SK-N-SH (cell line): ENCODE results near the gene FADD. TPM values are rescaled to one million over a fixed set of nuclear protein-coding genes. Genes with fewer than 3 reads are reported as not detected.

Experiments used
- CTCF ChIA-PET: fragments of 300-600, 350-600 bp; formaldehyde crosslinking; extraction: SDS; loops from one replicate; lab custom pipeline; 2021; lab: Yijun Ruan, JAX
- POLR2A ChIA-PET: fragments of 350-600 bp; sonication (Branson Sonifier 250); formaldehyde crosslinking; extraction: SDS; loops from one replicate; lab custom pipeline; 2020; ENCODE audit warnings: antibody characterized with exemption, inconsistent platforms; lab: Yijun Ruan, JAX
- DNase-seq: peaks from one replicate; pipeline ENCODE4 v3.0.0; 2012
- H2AFZ ChIP-seq: fragments of 200-600 bp; sonication (generic); 2 replicates; pipeline ENCODE4 v1.8.1; 2016; ENCODE audit warnings: antibody characterized with exemption, mild to moderate bottlenecking, low read depth
- H3F3A ChIP-seq: fragments of 200-600 bp; sonication (generic); replicated peaks from 2 replicates; pipeline ENCODE3; 2016; ENCODE audit warnings: antibody characterized with exemption, mild to moderate bottlenecking; ENCODE audit not compliant: insufficient read depth
- H3K27ac ChIP-seq, 2 experiments: fragments of 200-500 bp in 1 of 2; fragments of 200-600 bp in 1 of 2; sonication (Bioruptor generic) in 1 of 2; sonication (generic), shearing (Covaris generic) in 1 of 2; 2 replicates each; pipeline versions ENCODE4 v1.5.1 to v1.6.1; 2014 to 2016; ENCODE audit warnings: low read depth in 2 of 2, inconsistent platforms in 1 of 2, low read length in 1 of 2, mild to moderate bottlenecking in 1 of 2, mixed read lengths in 1 of 2
- H3K27me3 ChIP-seq: fragments of 200-600 bp; sonication (generic), shearing (Covaris generic); 2 replicates; pipeline ENCODE4 v1.6.1; 2016; ENCODE audit warnings: mixed run types; ENCODE audit not compliant: insufficient read depth
- H3K36me3 ChIP-seq, 2 experiments: fragments of 200-500 bp in 1 of 2; fragments of 200-600 bp in 1 of 2; sonication (Bioruptor generic) in 1 of 2; sonication (generic) in 1 of 2; replicated peaks in 1 of 2; 2 replicates each; pipeline versions ENCODE3 to v1.5.1; 2014 to 2016; ENCODE audit warnings: low read length in 1 of 2, mild to moderate bottlenecking in 1 of 2; ENCODE audit not compliant: insufficient read depth in 2 of 2, control insufficient read depth in 1 of 2
- H3K4me1 ChIP-seq, 2 experiments: fragments of 200-500 bp in 1 of 2; fragments of 200-600 bp in 1 of 2; sonication (Bioruptor generic) in 1 of 2; sonication (generic), shearing (Covaris generic) in 1 of 2; 2 replicates each; pipeline versions ENCODE4 v1.5.1 to v1.6.1; 2014 to 2016; ENCODE audit warnings: low read depth in 1 of 2, low read length in 1 of 2, mixed run types in 1 of 2; ENCODE audit not compliant: insufficient read depth in 2 of 2, control insufficient read depth in 1 of 2
- H3K4me2 ChIP-seq: fragments of 200-600 bp; sonication (generic), shearing (Covaris generic); 2 replicates; pipeline ENCODE4 v1.6.1; 2017; ENCODE audit warnings: mixed run types
- H3K4me3 ChIP-seq, 2 experiments: fragments of 200-500 bp in 1 of 2; fragments of 200-600 bp in 1 of 2; sonication (Bioruptor generic) in 1 of 2; sonication (generic), shearing (Covaris generic) in 1 of 2; 2 replicates each; pipeline versions ENCODE4 v1.5.1 to v1.8.1; 2014 to 2016; ENCODE audit warnings: low read depth in 2 of 2, inconsistent platforms in 1 of 2, low read length in 1 of 2, mild to moderate bottlenecking in 1 of 2, mixed read lengths in 1 of 2, moderate library complexity in 1 of 2
- H3K79me2 ChIP-seq: fragments of 200-600 bp; sonication (generic); 2 replicates; pipeline ENCODE4 v1.8.1; 2017; ENCODE audit warnings: mild to moderate bottlenecking; ENCODE audit not compliant: insufficient read depth
- H3K9ac ChIP-seq: fragments of 200-600 bp; sonication (generic); 2 replicates; pipeline ENCODE4 v1.6.1; 2017; ENCODE audit warnings: mixed run types
- H3K9me2 ChIP-seq: fragments of 200-600 bp; sonication (generic); 2 replicates; pipeline ENCODE4 v1.6.1; 2017; ENCODE audit warnings: mixed run types
- H3K9me3 ChIP-seq: fragments of 200-600 bp; sonication (generic); 2 replicates; pipeline ENCODE4 v1.6.1; 2017; ENCODE audit warnings: mixed run types, mild to moderate bottlenecking, moderate library complexity
- H4K20me1 ChIP-seq: fragments of 200-600 bp; sonication (generic); 2 replicates; pipeline ENCODE4 v1.6.1; 2017; ENCODE audit warnings: mild to moderate bottlenecking, mixed run types; ENCODE audit not compliant: insufficient read depth
- CHD2 ChIP-seq: fragments of 150-350 bp; IDR thresholded peaks from 2 replicates; pipeline ENCODE4 v1.6.1; 2018; ENCODE audit warnings: low read length; ENCODE audit not compliant: partially characterized antibody
- EP300 ChIP-seq, 2 experiments: IDR thresholded peaks; 2 replicates each; pipeline versions ENCODE4 v1.4.0 to v1.6.1; 2012; ENCODE audit warnings: borderline replicate concordance in 1 of 2, low read depth in 1 of 2, low read length in 1 of 2
- EZH2phosphoT487 ChIP-seq: fragments of 200-600 bp; sonication (generic); IDR thresholded peaks from 2 replicates; pipeline ENCODE4 v1.6.1; 2017; ENCODE audit warnings: low read depth, mixed run types, mild to moderate bottlenecking, antibody characterized with exemption, moderate library complexity, borderline replicate concordance
- FOSL2 ChIP-seq: IDR thresholded peaks from 2 replicates; pipeline ENCODE4 v1.4.0; 2012; ENCODE audit warnings: low read depth, mild to moderate bottlenecking, moderate library complexity, borderline replicate concordance
- FOXM1 ChIP-seq: IDR thresholded peaks from 2 replicates; pipeline ENCODE4 v1.4.0; 2012; ENCODE audit warnings: low read depth, mild to moderate bottlenecking
- GATA2 ChIP-seq: sonication (generic); formaldehyde crosslinking; IDR thresholded peaks from 2 replicates; pipeline ENCODE4 v1.5.0; 2020; ENCODE audit warnings: mild to moderate bottlenecking, missing genetic modification reagents
- NFIC ChIP-seq: IDR thresholded peaks from 2 replicates; pipeline ENCODE4 v1.4.0; 2012; ENCODE audit warnings: borderline replicate concordance
- NRF1 ChIP-seq: IDR thresholded peaks from 2 replicates; pipeline ENCODE4 v1.6.1; 2012; ENCODE audit warnings: low read depth, mild to moderate bottlenecking, low read length
- POLR2AphosphoS5 ChIP-seq: IDR thresholded peaks from 2 replicates; pipeline ENCODE4 v1.6.1; 2012; ENCODE audit warnings: low read depth, low read length
- RCOR1 ChIP-seq: fragments of 150-350 bp; IDR thresholded peaks from 2 replicates; pipeline ENCODE4 v1.6.1; 2017; ENCODE audit warnings: antibody characterized with exemption, low read length
- RFX5 ChIP-seq: IDR thresholded peaks from 2 replicates; pipeline ENCODE4 v1.6.1; 2012; ENCODE audit warnings: mild to moderate bottlenecking, improper control_type of control experiment, low read length
- RXRA ChIP-seq: IDR thresholded peaks from 2 replicates; pipeline ENCODE4 v1.4.0; 2012; ENCODE audit warnings: low read depth, mild to moderate bottlenecking, borderline replicate concordance
- SIN3A ChIP-seq: IDR thresholded peaks from 2 replicates; pipeline ENCODE4 v1.6.1; 2012; ENCODE audit warnings: low read depth, mild to moderate bottlenecking, low read length, moderate library complexity, borderline replicate concordance
- SMC3 ChIP-seq: IDR thresholded peaks from 2 replicates; pipeline ENCODE4 v1.6.1; 2012; ENCODE audit warnings: low read depth, low read length, improper control_type of control experiment
- TCF12 ChIP-seq: IDR thresholded peaks from 2 replicates; pipeline ENCODE4 v1.4.0; 2012
- TEAD4 ChIP-seq: IDR thresholded peaks from 2 replicates; pipeline ENCODE4 v1.4.0; 2012; ENCODE audit warnings: mild to moderate bottlenecking, borderline replicate concordance; ENCODE audit not compliant: insufficient read depth
- USF1 ChIP-seq: IDR thresholded peaks from 2 replicates; pipeline ENCODE4 v1.4.0; 2012; ENCODE audit warnings: low read depth, borderline replicate concordance
- USF2 ChIP-seq: fragments of 150-350 bp; IDR thresholded peaks from 2 replicates; pipeline ENCODE4 v1.6.1; 2017; ENCODE audit warnings: antibody characterized with exemption, low read length, low read depth, borderline replicate concordance
- YY1 ChIP-seq: IDR thresholded peaks from 2 replicates; pipeline ENCODE4 v1.4.0; 2012; ENCODE audit warnings: low read depth, mild to moderate bottlenecking
- WGBS: methylation state at CpG from one replicate; pipeline ENCODE4 v1.1.6; 2017; ENCODE audit warnings: low lambda C conversion rate; 5-methylcytosine and 5-hydroxymethylcytosine counted together
- polyA plus RNA-seq, 3 experiments: library from polyadenylated mRNA; depleted of rRNA; stranded (reverse); fragments of >200 nt; gene quantifications; 2 replicates each; pipeline ENCODE4 v1.2.3, GENCODE V29; 2012

Gene FADD
- polyA plus RNA-seq, 1 of the 3 experiments (the other 2 are of a cell fraction): 23.8 TPM

GRCh38 chr11:70206982-70207376, 3.9 kb downstream of the FADD start:
- 68% methylated on average over 6 of the region's 6 CpGs for WGBS
- H3K36me3 ChIP-seq: peaks cover 19 to 28% of the 10 kb centered on the region in 2 experiments
- no peak for TF ChIP-seq RXRA
- TF ChIP-seq NFIC: no peak
- no peak for TF ChIP-seq POLR2AphosphoS5
- TF ChIP-seq CHD2: no peak
- TF ChIP-seq SMC3: no peak
- TF ChIP-seq SIN3A: no peak
- no peak for TF ChIP-seq USF2
- TF ChIP-seq NRF1: no peak
- no peak for TF ChIP-seq GATA2
- TF ChIP-seq RCOR1: no peak
- no peak for TF ChIP-seq EP300 (IDR thresholded peaks at IDR 0.05; ENCODE audit: borderline replicate concordance in 1 of 2, low read depth in 1 of 2, low read length in 1 of 2)
- no peak for TF ChIP-seq EZH2phosphoT487
- TF ChIP-seq FOSL2: no peak
- no peak for TF ChIP-seq TEAD4
- no peak for TF ChIP-seq YY1
- no peak for TF ChIP-seq USF1
- TF ChIP-seq, all 33 proteins: peak for 0
- H3K9me2 ChIP-seq: no peaks in the 10 kb centered on the region
- ChIA-PET POLR2A (no interaction called here), CTCF (interaction anchor here (0.5 to 2.0 kb wide), 5 partner anchors 11 to 563 kb away, joined by 3 to 9 read pairs (median 3); no protein-coding TSS in a partner anchor)
- no peak overlapping the region for H3K27ac ChIP-seq
- DNase-seq: no peak
- H3F3A ChIP-seq: peaks cover 34% of the 10 kb centered on the region
- peaks cover 6 to 16% of the 10 kb centered on the region in 2 experiments; a peak in 2 of 4 replicates for H3K4me1 ChIP-seq
- no peak overlapping the region for H3K4me3 ChIP-seq
- no peak overlapping the region for H3K9ac ChIP-seq
- H3K79me2 ChIP-seq: peaks cover 43% of the 10 kb centered on the region
- no peaks in the 10 kb centered on the region for H3K27me3 ChIP-seq
- no peaks in the 10 kb centered on the region for H3K9me3 ChIP-seq
- H3K4me2 ChIP-seq: no peak overlapping the region
- H2AFZ ChIP-seq: no peak overlapping the region
- peaks cover 56% of the 10 kb centered on the region for H4K20me1 ChIP-seq

- POLR2A ChIA-PET: no interaction called here
- H3K27me3 ChIP-seq: no peaks in the 10 kb centered on the region
- peaks cover 43% of the 10 kb centered on the region for H3K79me2 ChIP-seq
- WGBS: 90% methylated on average over 10 of the region's 15 CpGs
- no peak overlapping the region for H2AFZ ChIP-seq
- H3K4me1 ChIP-seq: peaks cover 6 to 16% of the 10 kb centered on the region in 2 experiments; a peak in 2 of 4 replicates
- no peaks in the 10 kb centered on the region for H3K9me2 ChIP-seq
- CTCF ChIA-PET: interaction anchor here (0.5 to 2.0 kb wide), 6 partner anchors 12 to 564 kb away, joined by 3 to 9 read pairs (median 3); no protein-coding TSS in a partner anchor
- H3K27ac ChIP-seq: no peak overlapping the region
- no peak for TF ChIP-seq EZH2phosphoT487
- no peak for TF ChIP-seq POLR2AphosphoS5
- TF ChIP-seq SMC3: no peak
- TF ChIP-seq RCOR1: no peak
- no peak for TF ChIP-seq USF2
- no peak for TF ChIP-seq SIN3A
- TF ChIP-seq RFX5: no peak
- no peak for TF ChIP-seq USF1
- TF ChIP-seq TCF12: no peak
- TF ChIP-seq FOXM1: no peak
- H3K36me3 ChIP-seq: peaks cover 19 to 28% of the 10 kb centered on the region in 2 experiments
- H3K9me3 ChIP-seq: no peaks in the 10 kb centered on the region
- no peak overlapping the region for H3K4me2 ChIP-seq
- H4K20me1 ChIP-seq: peaks cover 56% of the 10 kb centered on the region
- H3F3A ChIP-seq: peaks cover 34% of the 10 kb centered on the region
- DNase-seq: no peak
- H3K9ac ChIP-seq: no peak overlapping the region
- H3K4me3 ChIP-seq: no peak overlapping the region
Observed at GRCh38 chr11:70207531-70208131, 4.5 kb downstream of the FADD start.
